Measurements from ENCODE around the gene SLC7A6.
A peak's percentile ranks its signal among the peaks of the same experiment; 100 is the strongest.
"Not testable (repeated sequence)": the region's sequence is repeated elsewhere in the genome, so short reads cannot be mapped to it uniquely, and the experiment has no call there.

Gene SLC7A6

DNA sequence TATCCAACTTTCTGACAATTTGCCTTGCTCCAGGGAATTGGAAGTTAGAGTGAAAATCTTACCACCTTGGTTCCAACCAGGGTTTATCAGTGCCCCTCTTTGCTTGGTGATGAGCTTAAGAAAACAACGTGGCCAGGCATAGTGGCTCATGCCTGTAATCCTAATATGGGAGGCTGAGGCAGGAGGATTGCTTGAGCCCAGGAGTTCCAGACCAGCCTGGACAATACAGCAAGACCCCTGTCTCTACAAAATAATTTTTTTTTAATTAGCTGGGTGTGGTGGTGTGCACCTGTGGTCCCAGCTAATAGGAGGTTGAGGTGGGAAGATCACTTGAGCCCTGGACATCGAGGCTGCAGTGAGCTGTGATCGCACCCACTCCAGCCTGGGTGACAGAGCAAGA, 21.4 kb downstream of the SLC7A6 start:
- DNase-seq: no peak

DNA sequence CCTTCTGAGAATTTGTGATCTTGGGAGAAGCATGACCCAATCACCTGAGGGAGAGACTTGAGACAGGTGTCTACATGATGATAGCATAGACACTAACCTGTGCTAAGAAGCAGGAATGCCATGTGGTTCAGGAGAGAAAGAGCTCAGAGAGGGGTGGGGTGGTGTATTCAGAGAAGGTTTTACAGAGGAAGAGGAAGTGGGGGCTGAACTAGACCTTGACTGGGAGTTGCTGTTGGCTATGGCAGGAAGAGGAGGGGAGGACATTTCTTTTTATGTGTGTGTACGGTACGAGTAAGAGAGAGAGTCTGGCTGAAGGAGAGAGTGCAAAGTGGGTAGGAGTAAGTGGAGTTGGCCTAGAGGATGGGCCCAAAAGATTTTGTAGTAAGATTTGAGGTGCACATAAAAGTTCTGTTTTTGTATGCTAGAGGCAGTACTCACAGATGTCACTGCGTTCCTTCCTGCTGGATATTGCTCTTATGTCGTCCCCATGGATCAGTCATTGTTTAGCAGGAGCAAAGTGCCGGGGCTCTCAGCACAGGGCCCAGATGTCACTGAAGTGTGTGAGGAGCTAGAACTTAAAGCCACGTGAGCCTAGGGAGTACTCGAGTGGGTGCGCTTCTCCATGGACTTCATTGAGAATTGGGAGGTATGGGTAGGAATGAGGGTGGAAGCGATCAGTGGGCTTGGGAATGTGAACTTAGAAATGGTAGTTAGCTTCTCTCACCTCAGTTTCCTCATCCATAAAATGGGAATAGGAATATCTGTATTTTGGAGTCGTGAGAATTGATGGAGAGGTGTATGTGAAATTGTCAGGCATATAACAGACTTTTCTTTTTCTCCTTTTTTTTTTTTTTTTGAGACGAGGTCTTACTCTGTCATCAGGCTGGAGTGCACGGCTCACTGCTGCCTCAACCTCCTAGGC, 22.1 kb downstream of the SLC7A6 start:
- no peak for DNase-seq

DNA sequence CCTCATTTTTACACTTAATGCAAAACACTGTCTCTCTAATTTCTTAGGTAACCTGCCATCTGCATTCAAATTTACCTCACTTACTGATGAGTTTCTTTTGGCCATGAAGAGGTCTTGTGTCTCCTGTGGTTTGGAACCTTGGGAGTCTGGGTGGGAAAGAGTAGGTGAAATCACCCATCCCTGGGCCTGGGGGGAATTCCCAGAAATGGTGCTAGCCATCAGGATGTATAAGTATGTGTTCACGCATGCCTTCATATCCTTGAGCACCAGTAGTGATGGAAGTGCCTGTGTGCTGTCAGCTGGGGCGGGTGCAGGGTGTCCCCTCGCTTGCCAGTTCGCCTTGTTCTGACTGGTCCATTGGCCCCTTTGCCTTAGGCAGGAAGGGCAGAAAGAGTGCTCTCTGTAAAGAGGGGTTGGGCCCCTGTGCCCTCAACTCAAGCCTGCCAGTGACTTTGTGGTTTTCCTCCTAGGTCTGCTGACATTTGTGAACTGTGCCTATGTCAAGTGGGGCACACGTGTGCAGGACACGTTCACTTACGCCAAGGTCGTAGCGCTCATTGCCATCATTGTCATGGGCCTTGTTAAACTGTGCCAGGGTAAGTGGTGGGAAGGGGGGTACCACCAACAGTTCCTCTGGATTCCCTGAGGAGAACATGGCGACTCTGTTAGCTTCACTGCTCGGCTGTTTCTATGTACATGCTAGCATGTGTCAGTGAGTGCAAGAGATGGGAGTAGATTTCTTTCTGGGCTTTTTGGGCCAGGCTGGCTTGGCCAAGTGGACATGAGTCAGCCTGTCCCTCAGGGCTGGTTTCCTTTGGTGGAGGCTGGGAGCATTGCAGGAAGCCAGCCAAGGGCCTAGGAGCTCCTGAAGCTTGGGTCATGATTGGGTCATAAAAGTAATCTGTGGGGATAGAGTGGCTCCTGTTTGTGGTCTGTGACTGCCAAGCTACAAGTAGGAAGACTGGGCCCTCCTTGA, 23.2 kb downstream of the SLC7A6 start:
- DNase-seq: no peak

GRCh38 chr16:68288252-68288650, 23.9 kb downstream of the SLC7A6 start:
- DNase-seq: no peak

GRCh38 chr16:68288796-68289195, 24.5 kb downstream of the SLC7A6 start:
- not testable (repeated sequence) for DNase-seq

- no peak for DNase-seq
Measured at GRCh38 chr16:68289202-68289601, 24.9 kb downstream of the SLC7A6 start.

DNA sequence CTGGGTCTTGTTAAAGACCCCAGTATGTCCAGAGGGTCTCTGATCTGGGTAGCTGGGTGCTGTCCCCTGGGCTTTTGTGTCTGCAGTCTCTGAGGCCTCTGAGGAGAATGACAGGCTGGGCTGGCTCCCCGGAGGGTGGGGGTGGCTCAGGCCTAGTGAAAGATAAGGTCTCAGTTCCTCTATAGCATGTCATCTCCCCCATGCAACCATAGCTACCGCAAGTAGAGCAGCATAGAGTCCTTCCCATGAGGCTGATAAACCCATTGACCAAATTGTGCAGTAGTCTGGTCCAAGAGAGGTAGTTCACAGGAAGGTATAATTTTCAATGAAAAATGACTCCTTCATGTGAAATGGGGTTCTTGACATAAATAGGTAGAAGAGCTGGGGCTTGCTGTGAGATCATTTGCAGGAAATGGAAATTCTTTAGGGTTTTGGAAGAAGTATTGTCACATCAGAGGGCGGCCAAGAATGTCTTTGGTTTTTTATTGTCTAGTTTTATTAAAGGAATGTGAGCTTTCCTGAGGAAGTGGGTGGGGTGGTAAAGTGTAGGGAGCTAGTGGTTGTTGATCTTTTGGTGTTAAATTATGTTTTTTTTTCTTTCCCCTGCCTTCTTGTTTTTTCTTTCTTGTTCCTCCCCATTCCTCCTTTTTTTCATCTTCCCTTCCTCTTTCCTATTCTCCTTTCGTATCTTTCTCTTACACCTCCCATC, 25.4 kb downstream of the SLC7A6 start:
- DNase-seq: no peak

DNA sequence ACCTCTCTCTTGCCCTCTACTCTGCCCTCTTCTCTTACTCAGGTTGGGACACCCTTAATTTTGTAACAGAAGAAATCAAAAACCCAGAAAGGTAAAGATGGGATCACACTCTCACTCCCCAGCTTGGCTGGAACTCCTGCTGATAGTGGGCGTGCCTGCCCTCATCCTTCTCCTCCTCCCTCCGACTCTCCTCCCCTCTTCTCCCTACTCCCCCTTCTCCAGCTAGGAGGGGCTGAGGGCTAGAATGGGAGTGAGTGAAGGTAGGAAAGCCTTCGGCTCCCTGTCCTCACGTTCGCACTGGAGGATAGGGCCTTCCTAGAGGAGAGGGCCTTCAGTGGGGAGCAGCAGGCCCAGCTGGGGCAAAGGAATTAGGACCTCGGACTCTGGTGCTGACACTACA, 26.1 kb downstream of the SLC7A6 start:
- DNase-seq: no peak

DNA sequence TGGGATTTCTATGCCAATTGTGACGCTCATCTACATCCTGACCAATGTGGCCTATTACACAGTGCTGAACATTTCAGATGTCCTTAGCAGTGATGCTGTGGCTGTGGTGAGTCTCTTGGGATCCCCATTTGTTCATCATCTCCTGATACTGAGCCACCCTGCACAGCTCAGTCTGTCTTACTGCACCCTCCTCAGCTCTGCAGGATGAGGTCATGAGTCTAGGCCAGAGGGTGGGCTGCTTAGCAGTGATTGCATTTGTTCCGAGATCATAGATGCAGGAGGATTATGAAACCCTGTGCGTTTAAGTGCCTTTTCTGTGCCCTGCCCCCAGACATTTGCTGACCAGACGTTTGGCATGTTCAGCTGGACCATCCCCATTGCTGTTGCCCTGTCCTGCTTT, 26.9 kb downstream of the SLC7A6 start:
- DNase-seq: no peak

DNA sequence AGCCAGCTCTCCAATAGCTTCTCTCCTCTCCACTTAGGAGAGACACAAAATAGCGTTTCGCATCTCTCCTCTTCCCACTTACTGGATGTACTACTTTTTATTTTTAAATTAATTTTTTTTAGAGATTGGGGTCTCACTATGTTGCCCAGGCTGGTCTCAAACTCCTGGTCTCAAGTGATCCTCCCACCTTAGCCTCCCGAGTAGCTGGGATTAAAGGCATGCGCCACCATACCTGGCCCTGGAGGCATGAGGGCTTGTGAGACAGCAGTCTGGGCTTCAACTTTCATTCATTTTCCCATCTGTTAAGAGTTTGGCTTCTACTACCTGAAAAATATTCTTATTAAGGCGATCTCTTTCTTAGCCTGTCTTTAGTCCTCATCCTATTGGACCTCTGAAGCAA, 28.1 kb downstream of the SLC7A6 start:
- DNase-seq: no peak

- no peak for DNase-seq
Measured at GRCh38 chr16:68296291-68296690, 32.0 kb downstream of the SLC7A6 start.

DNA sequence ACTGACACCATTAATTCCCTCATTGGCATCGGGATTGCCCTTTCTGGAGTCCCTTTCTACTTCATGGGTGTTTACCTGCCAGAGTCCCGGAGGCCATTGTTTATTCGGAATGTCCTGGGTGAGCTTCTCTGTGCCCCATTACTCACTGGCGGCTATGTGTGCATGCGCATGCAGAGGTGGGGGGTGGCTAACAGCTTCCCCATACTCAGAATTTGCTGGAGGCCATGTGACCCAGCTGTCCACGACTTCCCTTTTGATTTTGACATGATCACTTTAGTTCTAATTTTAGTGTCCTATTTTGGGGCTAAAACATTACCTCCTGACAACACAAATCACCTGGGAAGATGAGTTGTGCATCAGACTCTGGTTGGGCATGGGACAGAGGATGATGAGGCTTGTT, 32.4 kb downstream of the SLC7A6 start:
- DNase-seq: no peak

DNA sequence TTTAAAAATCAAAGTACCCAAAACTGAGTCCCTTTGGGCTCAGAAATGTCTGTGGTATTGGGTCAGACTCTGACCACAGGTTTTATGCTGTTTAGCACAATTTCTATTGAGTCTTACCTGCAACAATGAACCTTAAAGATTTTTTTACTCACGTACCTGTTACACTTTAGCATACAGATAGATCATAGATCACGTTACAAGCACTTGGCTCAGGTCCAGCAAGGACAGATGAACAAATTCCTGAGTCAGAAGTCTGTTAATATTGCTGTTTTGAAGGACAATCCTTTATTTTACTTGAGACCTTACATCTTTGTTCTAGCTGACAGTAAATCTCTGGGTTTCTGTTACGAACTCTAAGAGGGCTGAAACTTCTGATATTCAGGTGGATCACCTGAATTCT, 33.6 kb downstream of the SLC7A6 start:
- DNase-seq: no peak

- DNase-seq: no peak
Measured at GRCh38 chr16:68298312-68298711, 34.0 kb downstream of the SLC7A6 start.

DNA sequence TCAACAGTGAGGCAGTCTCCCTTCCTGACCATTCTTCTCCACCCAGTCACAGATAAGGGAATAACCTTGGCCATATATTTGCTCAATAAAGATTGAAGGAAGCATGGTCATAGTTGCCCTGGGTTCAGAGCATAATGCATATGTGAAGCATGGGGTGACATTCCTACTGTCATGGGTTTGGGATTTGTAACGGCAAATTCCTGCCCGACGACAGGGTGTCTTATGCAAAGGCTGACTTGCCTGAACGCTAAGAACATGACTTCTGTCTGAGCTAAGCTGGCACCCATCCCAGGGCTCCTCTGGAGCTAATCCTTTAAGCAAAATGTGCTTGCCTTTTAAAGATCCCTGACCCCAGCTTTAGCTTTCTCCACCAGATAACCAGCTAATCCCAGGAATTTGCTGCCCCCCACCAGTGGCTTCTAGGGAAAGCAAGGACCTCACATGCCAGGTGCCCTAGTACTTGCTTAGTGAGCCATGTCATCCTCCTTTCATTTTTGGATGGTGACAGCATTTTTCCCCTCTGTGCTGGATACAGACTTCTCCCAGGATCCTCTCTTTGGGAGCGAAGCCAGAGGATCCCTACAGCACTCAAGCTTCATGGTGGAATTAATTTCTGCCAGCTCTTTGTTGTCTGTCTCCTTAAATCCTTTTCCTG, 34.7 kb downstream of the SLC7A6 start:
- DNase-seq: peak; percentile 39

- DNase-seq: no peak
Measured at GRCh38 chr16:68299571-68300453, 35.5 kb downstream of the SLC7A6 start.

DNA sequence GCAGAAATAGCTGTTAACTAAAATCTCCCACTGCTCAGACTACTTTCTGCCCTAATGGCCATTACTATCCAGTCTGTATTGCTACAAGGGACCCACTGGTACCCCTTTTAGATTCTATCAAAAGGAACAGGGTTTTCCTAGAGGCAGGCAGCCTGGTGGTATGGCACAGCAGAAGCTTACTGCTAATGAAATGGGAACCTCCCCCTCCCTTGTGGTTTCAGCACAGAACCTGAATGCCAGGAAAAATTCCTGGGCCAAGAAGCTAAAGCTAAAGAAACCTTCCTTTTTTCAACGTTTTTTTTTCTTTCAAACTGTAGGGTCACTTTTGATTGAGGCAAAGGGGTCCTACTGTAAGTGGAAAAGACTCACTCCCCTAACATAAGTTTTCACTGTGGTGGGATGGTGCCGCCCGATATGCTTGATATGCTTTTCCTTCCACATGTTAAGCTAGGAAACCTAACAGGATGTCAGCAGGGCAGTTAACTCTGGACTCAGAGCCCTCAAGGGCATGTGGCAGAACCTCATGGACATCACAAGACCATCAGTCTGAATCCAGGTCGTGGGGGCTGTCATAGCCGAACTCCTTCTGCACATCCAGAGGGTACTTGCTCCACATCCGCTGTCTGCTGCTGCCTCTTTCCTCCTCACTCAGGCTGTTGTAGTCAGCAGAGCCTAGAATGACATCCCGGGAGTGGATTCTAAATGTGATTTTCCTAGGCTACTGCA, 36.6 kb downstream of the SLC7A6 start:
- DNase-seq: no peak

DNA sequence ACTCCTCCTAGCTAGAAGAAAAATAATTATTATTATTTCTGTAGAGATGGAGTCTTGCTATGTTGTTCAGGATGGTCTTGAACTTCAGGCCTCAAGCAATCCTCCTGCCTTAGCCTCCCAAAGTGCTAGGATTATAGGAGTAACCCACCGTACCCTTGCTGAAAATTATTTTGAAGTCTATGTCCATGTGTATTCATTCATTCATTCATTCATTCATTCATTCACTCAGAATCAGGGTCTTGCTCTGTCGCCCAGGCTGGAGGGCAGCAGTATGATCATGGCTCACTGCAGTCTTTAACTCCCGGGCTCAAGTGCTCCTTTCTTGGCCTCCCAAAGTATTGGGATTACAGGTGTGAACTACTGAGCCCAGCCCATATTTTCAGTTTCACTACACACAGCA, 42.3 kb downstream of the SLC7A6 start:
- DNase-seq: no peak

DNA sequence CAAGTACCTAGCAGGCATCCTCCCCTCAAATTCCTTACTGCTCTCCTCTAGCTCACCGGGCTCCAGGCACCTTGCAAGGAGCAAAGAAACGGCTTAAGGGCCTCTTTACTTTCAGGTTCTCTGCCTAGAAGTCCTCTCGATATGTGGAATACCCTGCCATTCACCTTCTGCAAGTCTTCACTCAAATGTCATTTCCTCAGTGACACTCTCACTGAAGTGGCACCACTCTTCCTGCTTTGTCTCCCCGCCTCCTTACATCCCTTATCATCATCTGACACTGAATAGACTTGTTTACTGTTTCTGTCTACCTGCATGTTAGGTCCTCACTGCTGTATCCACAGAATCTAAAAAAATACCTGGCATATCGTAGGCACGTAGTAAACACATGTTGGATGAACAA, 45.5 kb downstream of the SLC7A6 start:
- no peak for DNase-seq

GRCh38 chr16:68310437-68310773, 46.1 kb downstream of the SLC7A6 start:
- DNase-seq: no peak

Data from NCI-H1694 (cell line).